ENCODE data around the gene MAP2K2. TPM values are rescaled to one million over a fixed set of nuclear protein-coding genes. Genes with fewer than 3 reads are reported as not detected.
A peak's percentile ranks its signal among the peaks of the same experiment; 100 is the strongest.

MAP2K2 gene
- total and polyA plus RNA-seq, 4 experiments from 2014 or later = 44.0 to 126 (median 113) TPM

- Mint-ChIP-seq H3K4me3 (peak overlapping the region in 1 of 8 donors; percentile 39), H3K27me3 (no peaks in the 10 kb centered on the region), H3K27ac (peak overlapping the region in 4 of 7 donors; percentile 48 to 81 (median 57)), H3K36me3 (peaks cover 2 to 20% of the 10 kb centered on the region in 2 donors), H3K9me3 (no peaks in the 10 kb centered on the region), H3K4me1 (peaks cover 16 to 32% (median 23%) of the 10 kb centered on the region in 4 donors)
- DNase-seq = no peak
- Histone ChIP-seq H3K4me1 (ENCODE audit: insufficient read depth, low read length) (peaks cover 32% of the 10 kb centered on the region), H3K36me3 (ENCODE audit: insufficient read depth, low read length) (peaks cover 2% of the 10 kb centered on the region), H3K27me3 (ENCODE audit: insufficient read depth, low read length) (no peaks in the 10 kb centered on the region), H3K9me3 (ENCODE audit: control insufficient read depth in 1 of 2, low read length in 2 of 2) (no peaks in the 10 kb centered on the region), H3K4me3 (ENCODE audit: low read length in 2 of 2) (no peak overlapping the region), H3K27ac (ENCODE audit: low read depth, low read length) (no peak overlapping the region)
- intact Hi-C loops (cut with micrococcal nuclease) = no loop called here
- ChIA-PET POLR2A (ENCODE audit: partially characterized antibody) (interaction anchor here (1.6 kb wide), 1 partner anchor 12 kb away, joined by 4 read pairs; no protein-coding TSS in a partner anchor), CTCF (ENCODE audit: partially characterized antibody) (no interaction called here)
These were observed 3.2 kb downstream of the MAP2K2 start for GRCh38 chr19:4120559-4121272.

- no peak for DNase-seq
- peaks cover 41% of the 10 kb centered on the region for H3K4me1 ChIP-seq (ENCODE audit: insufficient read depth, low read length)
- peaks cover 2 to 27% of the 10 kb centered on the region in 2 donors for H3K36me3 Mint-ChIP-seq
- H3K9me3 ChIP-seq (ENCODE audit: control insufficient read depth in 1 of 2, low read length in 2 of 2) = no peaks in the 10 kb centered on the region
- intact Hi-C loops (cut with micrococcal nuclease) = no loop called here
- no peak overlapping the region for H3K27ac ChIP-seq (ENCODE audit: low read depth, low read length)
- peak overlapping the region in 1 of 8 donors; percentile 31 for H3K4me3 Mint-ChIP-seq
- peak overlapping the region in 2 of 7 donors; percentile 50 to 77 for H3K27ac Mint-ChIP-seq
- H3K4me1 Mint-ChIP-seq = peaks cover 21 to 41% (median 31%) of the 10 kb centered on the region in 4 donors
- H3K9me3 Mint-ChIP-seq = no peaks in the 10 kb centered on the region
- no peak overlapping the region for H3K4me3 ChIP-seq (ENCODE audit: low read length in 2 of 2)
- H3K36me3 ChIP-seq (ENCODE audit: insufficient read depth, low read length) = peaks cover 2% of the 10 kb centered on the region
- H3K27me3 Mint-ChIP-seq = no peaks in the 10 kb centered on the region
- ChIA-PET POLR2A (ENCODE audit: partially characterized antibody) (interaction anchor here (1.6 kb wide), 1 partner anchor 11 kb away, joined by 4 read pairs; no protein-coding TSS in a partner anchor), CTCF (ENCODE audit: partially characterized antibody) (interaction anchor here (1.9 to 2.0 kb wide), 2 partner anchors 11 to 20 kb away, joined by 5 to 7 read pairs; no protein-coding TSS in a partner anchor)
- H3K27me3 ChIP-seq (ENCODE audit: insufficient read depth, low read length) = no peaks in the 10 kb centered on the region
These were observed 4.2 kb downstream of the MAP2K2 start for GRCh38 chr19:4119763-4120162.

DNA sequence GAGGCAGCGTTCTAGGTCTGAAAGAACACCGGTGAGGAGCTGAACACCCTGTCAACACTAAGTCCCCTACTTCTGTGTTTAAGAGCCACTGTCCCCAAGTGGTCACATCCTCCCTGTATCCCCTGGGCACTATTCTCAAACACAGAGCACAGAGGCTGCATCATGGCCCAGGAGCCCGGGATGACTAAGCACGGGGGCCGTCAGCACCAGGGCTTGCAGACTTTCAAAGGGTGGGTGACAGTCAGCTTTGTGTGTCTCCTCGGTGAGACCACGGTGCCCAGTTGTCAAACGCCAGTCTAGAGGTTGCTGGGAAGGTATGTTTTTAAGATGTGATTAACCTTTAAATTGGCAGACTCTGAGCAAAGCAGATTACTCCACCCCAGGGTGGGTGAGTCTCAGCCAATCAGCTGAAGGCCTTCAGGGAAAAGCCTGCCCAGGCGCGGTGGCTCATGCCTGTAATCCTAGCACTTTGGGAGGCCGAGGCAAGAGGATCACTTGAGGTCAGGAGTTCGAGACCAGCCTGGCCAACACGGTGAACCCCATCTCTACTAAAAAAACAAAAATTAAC is 8.0 kb downstream of the MAP2K2 start:
- peaks cover 28% of the 10 kb centered on the region for H3K4me1 ChIP-seq (ENCODE audit: insufficient read depth, low read length)
- Mint-ChIP-seq H3K4me1 (peaks cover 11 to 40% (median 18%) of the 10 kb centered on the region in 4 donors), H3K4me3 (no peak overlapping the region), H3K27me3 (no peaks in the 10 kb centered on the region), H3K9me3 (no peaks in the 10 kb centered on the region), H3K27ac (peak overlapping the region in 5 of 7 donors; percentile 3 to 92 (median 91)), H3K36me3 (peaks cover 7 to 39% of the 10 kb centered on the region in 2 donors)
- CTCF ChIA-PET (ENCODE audit: partially characterized antibody) = interaction anchor here (1.0 to 3.4 kb wide), 4 partner anchors 12 to 128 kb away, joined by 3 to 16 read pairs (median 8); no protein-coding TSS in a partner anchor
- peaks cover 12% of the 10 kb centered on the region for H3K36me3 ChIP-seq (ENCODE audit: insufficient read depth, low read length)
- DNase-seq = no peak
- no peaks in the 10 kb centered on the region for H3K9me3 ChIP-seq (ENCODE audit: control insufficient read depth in 1 of 2, low read length in 2 of 2)
- POLR2A ChIA-PET (ENCODE audit: partially characterized antibody) = interaction anchor here (1.2 to 5.1 kb wide), 6 partner anchors 11 to 130 kb away, joined by 3 to 31 read pairs (median 6); partner anchors contain the start of genes EEF2 and ZBTB7A
- intact Hi-C loops (cut with micrococcal nuclease) = loop anchor here (2.0 kb wide), 1 partner anchor 129 kb away; no protein-coding TSS in a partner anchor
- no peak overlapping the region for H3K4me3 ChIP-seq (ENCODE audit: low read length in 2 of 2)
- peak overlapping the region; percentile 49 for H3K27ac ChIP-seq (ENCODE audit: low read depth, low read length)
- no peaks in the 10 kb centered on the region for H3K27me3 ChIP-seq (ENCODE audit: insufficient read depth, low read length)

DNA sequence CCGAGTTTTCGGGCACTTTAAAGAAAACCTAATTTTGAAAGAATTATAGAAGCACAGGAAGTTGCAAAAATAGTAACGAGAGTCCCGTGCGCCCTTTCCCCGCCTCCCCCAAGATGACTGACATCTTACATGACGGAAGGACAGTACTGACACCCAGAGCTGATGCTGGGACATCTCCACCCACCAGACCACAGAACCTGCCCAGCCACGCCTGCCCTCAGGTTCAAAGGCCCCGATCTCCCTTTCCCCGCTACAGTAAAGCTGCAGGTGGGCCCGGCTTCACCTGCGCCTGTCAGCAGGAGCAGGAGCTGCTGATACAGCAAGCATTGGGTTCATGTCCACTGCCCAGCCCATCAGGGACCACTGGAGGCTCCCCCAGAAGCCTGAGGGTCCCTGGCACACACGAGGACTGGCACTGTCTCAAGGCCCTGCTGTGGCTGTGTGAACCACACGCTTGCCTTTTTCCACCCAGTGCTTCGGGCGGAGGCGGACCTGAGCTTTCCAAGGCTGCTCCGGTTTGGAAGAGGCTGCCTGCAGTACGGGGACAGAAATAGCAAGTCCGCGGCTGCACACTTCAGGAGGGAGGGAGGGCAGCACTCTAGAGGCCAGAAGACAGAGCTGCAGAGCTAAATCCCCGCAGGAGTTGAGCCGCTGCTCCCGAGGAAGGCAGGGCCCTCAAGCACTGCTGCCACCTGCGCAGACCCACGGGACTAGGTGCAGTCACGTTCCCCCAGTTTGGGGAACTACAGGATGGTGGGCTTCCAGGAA is 8.7 kb downstream of the MAP2K2 start:
- Histone ChIP-seq H3K9me3 (ENCODE audit: control insufficient read depth in 1 of 2, low read length in 2 of 2) (no peaks in the 10 kb centered on the region), H3K4me3 (ENCODE audit: low read length in 2 of 2) (peak overlapping the region in 1 of 2 donors; percentile 36), H3K27ac (ENCODE audit: low read depth, low read length) (peak overlapping the region; percentile 49), H3K4me1 (ENCODE audit: insufficient read depth, low read length) (peaks cover 34% of the 10 kb centered on the region), H3K27me3 (ENCODE audit: insufficient read depth, low read length) (no peaks in the 10 kb centered on the region), H3K36me3 (ENCODE audit: insufficient read depth, low read length) (peaks cover 15% of the 10 kb centered on the region)
- intact Hi-C loops (cut with micrococcal nuclease) = loop anchor here (2.0 kb wide), 1 partner anchor 128 kb away; no protein-coding TSS in a partner anchor
- no peaks in the 10 kb centered on the region for H3K27me3 Mint-ChIP-seq
- peak overlapping the region; percentile 5 to 72 (median 64) for H3K4me3 Mint-ChIP-seq
- ChIA-PET CTCF (ENCODE audit: partially characterized antibody) (interaction anchor here (0.9 to 3.4 kb wide), 5 partner anchors 9 to 127 kb away, joined by 3 to 16 read pairs (median 4); no protein-coding TSS in a partner anchor), POLR2A (ENCODE audit: partially characterized antibody) (interaction anchor here (0.9 to 5.1 kb wide), 9 partner anchors 11 to 130 kb away, joined by 3 to 31 read pairs (median 5); partner anchors contain the start of genes EEF2 and ZBTB7A)
- no peaks in the 10 kb centered on the region for H3K9me3 Mint-ChIP-seq
- peaks cover 11 to 42% (median 20%) of the 10 kb centered on the region in 4 donors for H3K4me1 Mint-ChIP-seq
- peak; percentile 71 to 80 (median 77) for DNase-seq
- peak overlapping the region; percentile 65 to 92 (median 91) for H3K27ac Mint-ChIP-seq
- peaks cover 7 to 44% of the 10 kb centered on the region in 2 donors for H3K36me3 Mint-ChIP-seq

GRCh38 chr19:4114181-4114580 is 9.7 kb downstream of the MAP2K2 start:
- ChIA-PET CTCF (ENCODE audit: partially characterized antibody) (interaction anchor here (0.6 to 3.4 kb wide), 3 partner anchors 26 to 126 kb away, joined by 4 to 16 read pairs (median 12); no protein-coding TSS in a partner anchor), POLR2A (ENCODE audit: partially characterized antibody) (interaction anchor here (0.9 to 5.1 kb wide), 5 partner anchors 10 to 127 kb away, joined by 4 to 31 read pairs (median 5); no protein-coding TSS in a partner anchor)
- H3K27me3 ChIP-seq (ENCODE audit: insufficient read depth, low read length) = no peaks in the 10 kb centered on the region
- peaks cover 16% of the 10 kb centered on the region for H3K36me3 ChIP-seq (ENCODE audit: insufficient read depth, low read length)
- DNase-seq = no peak
- Mint-ChIP-seq H3K36me3 (peaks cover 8 to 48% of the 10 kb centered on the region in 2 donors), H3K4me3 (peak overlapping the region in 3 of 8 donors; percentile 7 to 30 (median 8)), H3K4me1 (peaks cover 11 to 47% (median 26%) of the 10 kb centered on the region in 4 donors), H3K27me3 (no peaks in the 10 kb centered on the region), H3K9me3 (no peaks in the 10 kb centered on the region), H3K27ac (peak overlapping the region in 4 of 7 donors; percentile 29 to 57 (median 37))
- no peaks in the 10 kb centered on the region for H3K9me3 ChIP-seq (ENCODE audit: control insufficient read depth in 1 of 2, low read length in 2 of 2)
- no peak overlapping the region for H3K27ac ChIP-seq (ENCODE audit: low read depth, low read length)
- H3K4me1 ChIP-seq (ENCODE audit: insufficient read depth, low read length) = peaks cover 44% of the 10 kb centered on the region
- H3K4me3 ChIP-seq (ENCODE audit: low read length in 2 of 2) = no peak overlapping the region
- intact Hi-C loops (cut with micrococcal nuclease) = loop anchor here (2.0 kb wide), 1 partner anchor 127 kb away; no protein-coding TSS in a partner anchor

- Mint-ChIP-seq H3K9me3 (no peaks in the 10 kb centered on the region), H3K4me1 (peaks cover 15 to 53% (median 32%) of the 10 kb centered on the region in 4 donors), H3K27me3 (no peaks in the 10 kb centered on the region), H3K27ac (peak overlapping the region in 5 of 7 donors; percentile 8 to 60 (median 29)), H3K36me3 (peaks cover 10 to 53% of the 10 kb centered on the region in 2 donors), H3K4me3 (peak overlapping the region in 2 of 8 donors; percentile 8 to 34)
- H3K9me3 ChIP-seq (ENCODE audit: control insufficient read depth in 1 of 2, low read length in 2 of 2) = no peaks in the 10 kb centered on the region
- no peaks in the 10 kb centered on the region for H3K27me3 ChIP-seq (ENCODE audit: insufficient read depth, low read length)
- no peak overlapping the region for H3K4me3 ChIP-seq (ENCODE audit: low read length in 2 of 2)
- no peak for DNase-seq
- ChIA-PET CTCF (ENCODE audit: partially characterized antibody) (interaction anchor here (3.4 kb wide), 1 partner anchor 27 kb away, joined by 12 read pairs; no protein-coding TSS in a partner anchor), POLR2A (ENCODE audit: partially characterized antibody) (interaction anchor here (1.3 to 5.1 kb wide), 2 partner anchors 9 to 24 kb away, joined by 5 to 31 read pairs; no protein-coding TSS in a partner anchor)
- no peak overlapping the region for H3K27ac ChIP-seq (ENCODE audit: low read depth, low read length)
- intact Hi-C loops (cut with micrococcal nuclease) = loop anchor here (2.0 kb wide), 1 partner anchor 127 kb away; no protein-coding TSS in a partner anchor
- H3K36me3 ChIP-seq (ENCODE audit: insufficient read depth, low read length) = peaks cover 16% of the 10 kb centered on the region
- peaks cover 51% of the 10 kb centered on the region for H3K4me1 ChIP-seq (ENCODE audit: insufficient read depth, low read length)
These were observed 10.4 kb downstream of the MAP2K2 start for GRCh38 chr19:4113398-4114088.

Measured in CD4-positive, alpha-beta memory T cell (primary cell).